HG03103 (cell line): ENCODE measurements around the gene SOX13.

ENCODE experiments used
- ATAC-seq: cut with Tn5 transposase; IDR thresholded peaks from one replicate; pipeline ENCODE4 v1.9.1; 2021; ENCODE audit warnings: low read depth; ENCODE audit not compliant: unreplicated experiment

SOX13 gene

DNA sequence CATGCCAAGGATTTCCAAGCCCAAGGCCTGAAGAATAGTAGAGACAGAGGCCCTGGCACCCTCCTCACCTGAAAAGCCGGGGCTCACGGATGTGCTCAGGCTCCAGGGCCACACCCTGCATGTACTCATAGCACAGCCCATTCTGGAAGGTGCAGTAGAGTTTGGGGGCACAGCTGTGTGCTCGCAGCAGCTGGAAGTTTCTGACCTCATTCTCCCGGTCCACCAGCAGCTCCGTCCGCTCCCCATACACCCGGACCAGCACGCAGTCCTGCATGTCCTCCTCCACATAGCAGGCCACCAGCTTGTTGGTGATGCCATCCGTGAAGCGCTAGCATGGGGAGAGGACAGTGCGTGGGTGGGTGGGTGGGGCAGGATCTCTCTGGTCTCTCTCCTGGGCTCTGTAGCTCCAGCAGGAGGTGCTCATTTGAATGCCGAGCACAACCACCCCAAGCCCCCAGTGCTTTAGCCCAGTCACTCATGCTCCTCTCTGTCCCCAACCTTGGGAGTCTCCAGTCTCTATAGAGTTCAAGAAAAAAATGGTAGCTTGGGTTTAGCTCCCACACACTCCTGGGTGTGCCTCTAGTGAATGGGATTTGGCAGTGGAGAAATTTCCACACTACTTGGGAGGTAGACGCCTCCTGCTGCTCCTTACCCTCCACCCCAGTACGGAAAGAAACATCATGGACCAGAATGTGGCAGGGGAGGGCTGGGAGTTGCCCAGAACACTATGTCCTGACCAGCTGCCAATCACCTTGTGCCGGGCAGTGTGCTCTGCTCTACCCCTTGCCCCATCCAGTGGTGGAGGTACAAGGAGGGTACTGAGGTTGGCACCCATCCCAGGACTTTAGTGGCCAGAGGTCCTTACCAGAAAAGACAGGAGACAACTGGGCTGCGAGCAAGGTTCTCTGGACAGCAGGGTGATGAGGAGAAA, 77.0 kb downstream of the SOX13 start:
- ATAC-seq: no peak

DNA sequence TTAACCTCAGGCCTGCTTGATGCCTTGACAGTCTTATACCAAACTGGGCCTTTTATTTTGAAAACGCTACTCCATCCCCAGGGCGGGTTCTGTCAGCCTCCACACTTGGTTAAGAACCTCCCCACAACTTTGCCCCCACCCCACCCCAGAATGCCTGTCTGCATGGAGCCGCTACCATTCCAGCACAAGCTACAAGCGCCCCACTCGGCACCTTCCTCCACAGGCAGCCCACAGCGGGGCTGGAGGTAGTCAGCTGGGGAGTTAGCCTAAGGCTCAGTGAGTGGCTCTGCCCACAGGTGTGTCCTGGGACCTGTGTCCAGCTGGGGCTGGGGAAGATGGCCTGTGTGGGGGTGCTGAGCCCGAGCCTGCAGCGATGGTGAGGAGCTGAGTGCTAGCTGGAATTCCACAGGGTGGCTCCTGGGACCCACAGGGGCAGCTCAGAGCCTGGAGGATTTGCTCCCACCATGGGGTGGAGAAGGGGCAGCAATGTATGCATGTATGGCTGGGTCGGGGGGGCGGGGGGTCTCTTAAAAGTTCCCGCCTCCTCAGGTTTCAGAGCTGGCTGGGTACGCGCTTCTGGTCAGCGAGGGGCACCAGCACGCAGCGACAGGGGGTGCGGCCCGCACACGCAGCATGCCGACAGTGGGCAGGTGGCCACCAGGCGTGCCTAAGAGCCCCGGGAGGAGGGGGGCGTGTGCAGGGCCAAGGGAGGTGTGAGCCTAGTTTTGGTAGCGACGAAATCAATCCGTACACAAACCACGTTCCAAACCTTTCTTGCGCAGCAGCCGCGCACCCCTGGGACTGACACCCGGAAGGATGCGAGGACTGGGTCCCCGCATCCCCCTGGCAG, 78.0 kb downstream of the SOX13 start:
- ATAC-seq: no peak

DNA sequence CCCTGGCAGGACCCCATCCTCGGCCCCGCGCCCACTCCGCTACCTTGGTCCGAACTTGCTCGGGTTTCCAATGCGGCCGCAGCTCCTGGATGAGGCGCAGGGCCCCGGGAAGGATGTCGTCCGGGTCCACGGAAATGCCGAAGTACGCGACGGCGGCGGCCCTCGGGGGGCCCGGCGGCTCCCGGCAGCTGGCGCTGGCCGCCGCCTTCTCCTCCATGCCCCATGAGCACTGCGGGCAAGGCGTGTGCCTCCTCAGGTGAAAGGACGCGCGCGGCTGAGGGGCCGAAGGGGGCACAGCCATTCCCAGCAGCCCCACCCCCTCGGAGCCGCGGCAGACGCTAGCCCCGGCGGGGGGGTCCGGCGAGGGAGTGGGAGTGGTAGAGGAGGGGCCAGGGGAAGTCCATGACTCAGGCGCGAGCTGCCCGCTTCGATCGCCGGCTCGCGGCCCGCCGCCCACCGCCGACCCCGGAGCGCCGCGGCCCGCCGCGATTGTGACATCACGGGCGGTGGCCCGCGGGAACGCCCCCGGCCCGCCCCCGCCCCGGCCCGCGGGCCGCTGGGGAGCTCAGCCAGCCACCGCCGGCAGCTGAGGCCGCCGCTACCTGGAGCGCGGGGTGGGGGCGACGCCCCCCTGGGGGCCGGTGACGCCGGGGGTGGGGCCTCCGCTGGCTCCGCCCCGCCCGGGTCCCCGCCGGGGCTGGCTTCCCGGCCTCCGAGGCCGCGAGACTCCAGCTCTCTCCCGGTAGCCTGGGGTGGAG, 78.8 kb downstream of the SOX13 start, which contains the start of gene ETNK2:
ETNK2 (minus strand) TSS at position 493 of the 758 bp plus-strand sequence; CDS start at position 301, 192 bp downstream.
- ATAC-seq: no peak

DNA sequence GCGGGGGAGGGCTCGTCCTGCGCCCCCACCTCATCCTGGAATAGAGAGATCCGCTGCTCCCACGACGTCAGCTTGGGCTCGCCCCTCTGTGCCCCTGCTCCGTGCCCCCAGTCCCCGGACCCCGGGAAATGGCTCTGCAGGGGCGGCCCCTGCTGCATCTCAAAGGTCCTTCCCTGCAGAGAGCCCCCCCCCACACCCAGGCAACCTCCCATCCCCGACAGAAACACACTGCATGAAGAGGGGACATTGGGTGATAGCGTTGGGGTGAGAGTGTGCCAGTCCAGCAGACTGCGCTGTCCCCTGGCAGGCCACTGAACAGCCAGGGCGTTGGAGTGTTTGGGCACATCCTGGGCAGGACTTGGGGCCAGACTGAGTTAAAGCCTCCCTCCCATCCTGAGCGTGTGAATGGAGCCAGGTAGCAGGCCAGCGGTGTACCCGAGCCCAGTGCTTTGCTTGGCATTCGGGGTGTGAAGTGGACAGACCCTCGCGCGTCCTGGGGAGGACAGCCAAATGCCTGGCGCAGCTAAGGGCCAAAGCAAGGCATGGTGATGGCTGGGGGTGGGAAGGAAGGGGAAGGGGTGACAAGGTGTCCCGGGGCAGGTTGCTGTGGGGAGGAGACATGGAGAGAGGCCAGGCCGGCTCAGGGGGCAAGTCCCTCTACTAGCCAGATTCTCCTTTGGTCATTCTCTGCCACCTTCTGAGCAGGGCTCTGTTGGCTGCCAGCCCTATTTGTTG, 79.6 kb downstream of the SOX13 start:
- no peak for ATAC-seq

DNA sequence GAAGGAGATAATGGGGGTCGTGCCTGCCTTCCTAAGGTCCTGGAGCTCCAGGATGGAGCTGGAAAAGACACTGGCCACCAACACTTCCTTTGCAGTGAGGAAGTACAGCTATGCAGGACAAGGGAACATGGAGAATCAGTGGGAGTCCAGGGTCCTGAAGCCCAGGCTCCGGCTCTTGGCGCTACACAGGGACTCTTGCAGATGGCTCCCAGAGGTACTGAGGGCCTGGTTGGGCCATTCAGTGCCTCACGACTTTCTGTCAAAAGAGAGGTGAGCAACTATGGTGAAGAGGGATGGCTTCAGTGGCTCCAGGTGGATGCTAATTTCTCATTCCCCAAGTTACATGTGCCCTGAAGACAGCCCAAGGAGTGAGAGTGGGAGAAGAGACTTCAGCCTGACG, 80.8 kb downstream of the SOX13 start:
- no peak for ATAC-seq

DNA sequence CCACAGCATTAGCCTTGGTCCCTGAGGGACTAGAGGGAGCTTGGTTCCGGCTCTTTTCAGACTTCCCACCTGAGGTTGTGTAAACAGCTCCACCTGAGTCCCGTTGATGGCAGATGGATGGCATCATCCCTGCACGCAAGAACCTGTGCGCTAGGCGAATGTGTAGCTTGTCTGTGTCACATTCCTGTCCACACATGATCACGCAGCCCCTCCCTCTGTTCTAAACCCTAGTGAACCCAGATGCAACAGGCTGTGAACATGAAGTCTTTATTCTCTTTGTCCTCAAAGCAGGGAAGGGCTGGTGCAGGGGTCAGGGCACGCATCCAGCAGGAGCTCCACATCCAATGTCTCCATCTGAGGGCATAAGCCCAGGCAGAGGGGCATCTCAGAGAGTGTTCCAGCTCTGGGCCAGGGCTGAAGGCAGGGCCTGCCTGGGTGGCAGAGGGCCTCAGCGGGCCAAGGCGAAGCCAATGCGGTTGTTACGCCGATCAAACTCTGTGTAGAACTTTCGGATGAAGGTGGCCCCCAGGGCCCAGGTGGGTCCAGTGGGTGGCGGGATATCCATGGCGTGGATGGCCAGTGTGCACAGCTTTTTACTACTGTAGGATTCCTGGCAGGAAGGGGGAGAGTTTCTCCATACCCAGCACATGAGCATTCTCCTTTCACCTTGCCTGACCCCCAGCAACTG, 81.8 kb downstream of the SOX13 start:
- no peak for ATAC-seq

DNA sequence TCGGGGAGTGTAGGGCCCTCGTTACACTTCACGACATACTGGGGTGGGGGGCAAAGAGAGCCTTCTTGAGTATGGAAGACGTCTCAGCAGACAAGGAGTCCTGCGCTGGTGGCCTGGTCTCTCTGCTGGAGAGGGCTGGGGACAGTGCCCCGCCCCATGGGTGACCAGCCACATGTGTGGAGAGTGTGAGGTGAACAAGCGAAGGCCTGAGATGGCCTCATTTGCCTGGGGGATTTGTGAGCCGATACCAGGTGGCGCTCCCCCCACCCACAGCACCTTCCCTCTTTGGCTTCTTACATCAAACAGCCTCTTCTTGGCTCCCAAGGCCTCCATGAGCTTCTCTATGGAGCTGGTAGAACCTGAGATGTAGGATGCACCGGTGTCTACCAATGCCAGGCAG, 83.0 kb downstream of the SOX13 start:
- ATAC-seq: no peak

DNA sequence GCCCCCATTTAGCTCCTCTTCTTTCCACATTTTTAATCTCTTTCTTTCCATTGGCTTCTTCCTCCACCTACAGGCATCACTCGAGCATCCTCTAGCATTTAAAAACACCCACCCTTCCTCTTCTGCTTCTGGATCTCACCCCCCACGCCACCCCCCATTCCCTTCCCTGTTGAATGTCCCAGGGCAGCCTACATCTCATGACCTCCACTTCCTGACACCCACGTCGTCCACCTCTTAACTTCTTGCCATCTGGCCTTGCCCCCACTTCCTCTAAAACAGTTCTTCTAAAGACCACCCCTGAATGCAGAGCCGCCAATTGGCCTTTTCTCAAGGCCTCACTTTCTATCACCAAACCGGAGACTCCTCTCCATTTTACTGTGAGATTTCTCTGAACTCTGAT, 85.0 kb downstream of the SOX13 start:
- ATAC-seq: no peak

DNA sequence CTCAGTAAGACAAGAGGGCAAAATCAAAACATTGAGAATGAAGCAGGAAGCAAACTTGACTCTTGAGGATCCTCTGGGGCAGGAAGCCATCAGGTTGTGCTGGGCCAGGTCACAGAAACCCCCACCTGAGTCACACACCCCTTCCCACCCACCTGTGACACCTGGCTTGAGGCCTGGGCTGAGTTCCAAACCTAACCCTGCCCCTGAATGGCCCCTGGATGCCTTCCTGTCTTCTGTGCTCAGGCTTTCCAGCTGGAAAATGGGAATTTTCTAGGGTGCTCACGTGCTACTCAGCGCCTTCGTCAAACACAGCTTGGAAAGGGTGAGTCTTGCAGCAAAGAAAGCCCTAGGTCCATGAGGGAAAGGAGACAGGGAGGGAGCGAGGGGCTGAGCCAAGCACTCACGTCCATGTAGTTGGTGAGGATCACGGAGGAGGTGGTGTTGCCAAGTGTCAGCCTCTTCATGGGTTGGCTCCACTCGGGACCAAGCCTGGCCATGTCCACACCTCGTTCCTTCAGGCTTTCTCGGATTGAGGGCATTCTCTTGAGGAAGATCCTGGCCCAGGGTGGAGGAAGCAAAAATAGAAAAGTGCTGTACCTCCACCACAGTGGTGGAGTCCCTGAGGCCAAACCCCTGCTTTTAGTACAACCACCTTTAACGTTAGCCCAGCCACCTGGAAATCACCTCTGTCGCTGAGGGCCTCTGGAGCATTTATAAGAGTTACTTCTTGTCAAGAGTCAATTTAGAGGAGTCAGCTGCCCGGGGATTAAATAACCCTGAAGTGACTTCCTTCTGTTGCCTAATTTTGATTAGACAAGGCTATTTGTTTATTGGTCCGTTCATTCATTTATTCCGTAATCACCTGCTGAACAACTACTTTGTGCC, 88.9 kb downstream of the SOX13 start:
- no peak for ATAC-seq

DNA sequence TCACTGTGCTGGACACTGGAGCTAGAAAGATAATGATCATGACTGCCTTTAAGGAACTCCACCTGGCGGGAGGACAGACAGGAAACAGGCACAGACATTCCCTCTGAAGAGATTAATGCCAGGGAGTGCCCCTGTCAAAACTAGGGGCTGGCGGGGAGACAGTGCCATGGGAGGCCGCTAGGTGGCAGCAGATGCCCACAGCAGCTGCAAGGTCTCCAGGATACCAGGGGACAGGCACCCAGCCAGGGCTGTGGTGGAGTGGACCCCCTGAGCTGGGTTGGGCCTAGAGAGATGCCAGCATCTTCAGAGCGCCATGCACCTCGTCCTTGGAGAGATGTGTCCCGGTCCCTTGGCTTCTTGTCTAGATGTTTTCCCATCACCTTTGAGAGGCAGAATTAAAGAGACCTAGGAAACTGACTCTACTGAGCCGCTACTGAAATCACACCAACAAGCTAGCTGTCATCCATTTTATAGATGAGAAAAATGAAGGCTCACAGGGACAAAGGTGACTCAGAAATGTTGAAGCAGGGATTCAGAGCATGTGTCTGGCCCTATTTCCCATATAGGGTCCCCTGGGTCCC, 89.7 kb downstream of the SOX13 start:
- peak; percentile 60 for ATAC-seq

DNA sequence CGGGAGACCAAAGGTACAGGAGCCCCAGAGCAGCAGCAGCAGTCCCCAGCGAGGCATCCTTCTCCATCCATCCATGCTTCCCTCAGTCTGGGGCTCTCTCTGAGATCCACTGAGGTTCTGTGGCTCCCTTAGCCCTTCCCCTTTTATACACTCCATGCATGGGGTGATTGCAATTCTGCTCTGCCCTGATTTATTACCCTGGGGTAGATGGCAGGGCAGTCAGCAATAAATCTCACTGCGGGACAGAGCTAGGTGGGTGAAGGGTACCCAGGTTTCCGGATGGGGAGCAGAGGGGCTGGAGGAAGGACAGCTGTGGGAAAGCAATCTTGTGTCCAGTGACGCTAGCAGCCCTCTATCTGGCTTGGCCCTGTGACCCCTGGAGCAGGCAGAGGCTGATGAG, 93.3 kb downstream of the SOX13 start, which contains the start of gene REN:
REN (minus strand) TSS at position 119 of the 400 bp plus-strand sequence; CDS start at position 75, 44 bp downstream.
- ATAC-seq: no peak

DNA sequence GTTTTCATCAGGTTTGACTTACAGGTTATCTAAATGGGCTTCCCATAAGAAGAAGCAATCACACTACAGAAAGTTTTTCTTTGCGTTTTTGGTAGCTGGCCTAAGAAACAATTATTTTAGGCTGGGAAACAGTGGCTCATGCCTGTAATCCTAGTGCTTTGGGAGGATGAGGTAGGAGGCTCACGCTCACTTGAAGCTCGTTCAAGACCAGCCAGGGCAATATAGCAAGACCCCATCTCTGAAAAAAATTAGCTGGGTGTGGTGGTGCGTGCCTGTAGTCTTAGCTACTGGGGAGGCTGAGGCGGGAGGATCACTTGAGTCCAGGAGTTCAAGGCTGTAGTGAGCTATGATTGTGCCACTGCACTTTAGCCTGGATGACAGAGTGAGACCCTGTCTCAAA, 94.8 kb downstream of the SOX13 start:
- ATAC-seq: no peak

DNA sequence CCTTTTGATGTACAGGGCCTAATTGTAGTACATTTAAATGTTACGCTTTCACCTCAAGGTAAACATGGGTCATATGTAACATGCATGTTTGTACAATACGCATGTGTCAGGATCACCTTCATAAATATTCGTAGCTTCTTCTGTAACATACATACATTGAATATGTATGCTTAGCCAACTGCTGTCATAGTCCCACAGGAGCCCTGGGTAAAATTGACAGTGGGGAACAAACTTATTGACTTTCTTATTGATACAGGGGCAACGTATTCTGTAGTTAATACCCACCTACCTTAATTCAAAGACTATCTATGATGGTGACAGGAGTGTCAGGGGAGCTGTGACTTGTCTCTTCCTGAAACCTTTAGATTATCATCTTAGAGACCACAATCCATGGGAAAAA, 96.9 kb downstream of the SOX13 start:
- no peak for ATAC-seq

DNA sequence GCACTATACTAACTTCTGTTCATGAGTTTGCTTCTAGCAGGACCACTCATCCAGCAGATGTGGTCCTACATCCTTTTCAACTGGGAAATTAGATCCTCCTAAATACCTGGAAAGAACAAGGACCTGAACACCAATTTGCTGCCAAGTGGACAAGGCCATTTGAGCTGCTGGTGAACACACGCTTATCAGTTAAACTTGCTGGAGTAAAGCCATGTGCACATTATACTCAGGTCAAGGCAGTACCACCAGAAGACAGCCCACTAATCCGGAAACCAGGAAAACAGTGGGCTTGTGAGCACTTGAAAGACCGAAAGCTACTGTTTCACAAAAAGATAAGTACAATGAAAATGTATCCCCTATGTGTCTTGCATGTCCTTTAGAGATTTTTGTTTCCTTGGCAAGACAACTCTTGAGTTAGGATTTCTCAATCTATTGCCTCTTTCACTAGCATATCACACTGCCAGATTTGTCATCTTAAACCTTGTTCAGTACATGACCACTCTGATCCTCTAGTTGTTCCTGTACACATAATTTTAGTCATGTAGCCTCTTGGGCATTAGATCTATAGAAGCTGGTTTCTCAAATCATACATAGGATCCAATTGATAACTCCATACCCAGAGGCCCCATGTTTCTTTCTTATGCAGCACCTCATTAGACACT, 97.7 kb downstream of the SOX13 start:
- no peak for ATAC-seq

DNA sequence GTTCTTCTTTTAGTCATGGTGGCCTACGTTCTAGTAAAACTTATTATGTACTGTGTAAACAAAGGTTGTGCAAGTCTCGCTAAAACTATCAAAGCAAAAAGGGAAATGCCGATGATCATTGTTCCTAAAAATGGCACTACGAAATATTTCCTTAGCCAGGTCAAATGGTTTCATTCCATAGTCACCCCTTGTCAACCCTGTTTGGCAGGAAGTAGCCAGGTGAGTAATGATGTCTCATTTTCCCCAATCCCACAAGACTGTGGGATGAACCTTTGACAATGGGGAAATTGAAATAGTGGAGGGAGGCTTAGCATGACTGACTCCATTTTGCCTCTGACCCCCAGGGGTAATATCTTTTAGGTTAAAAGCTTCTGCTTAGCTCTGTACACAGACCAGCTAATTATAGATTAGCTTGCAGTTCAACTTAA, 98.8 kb downstream of the SOX13 start:
- ATAC-seq: no peak

DNA sequence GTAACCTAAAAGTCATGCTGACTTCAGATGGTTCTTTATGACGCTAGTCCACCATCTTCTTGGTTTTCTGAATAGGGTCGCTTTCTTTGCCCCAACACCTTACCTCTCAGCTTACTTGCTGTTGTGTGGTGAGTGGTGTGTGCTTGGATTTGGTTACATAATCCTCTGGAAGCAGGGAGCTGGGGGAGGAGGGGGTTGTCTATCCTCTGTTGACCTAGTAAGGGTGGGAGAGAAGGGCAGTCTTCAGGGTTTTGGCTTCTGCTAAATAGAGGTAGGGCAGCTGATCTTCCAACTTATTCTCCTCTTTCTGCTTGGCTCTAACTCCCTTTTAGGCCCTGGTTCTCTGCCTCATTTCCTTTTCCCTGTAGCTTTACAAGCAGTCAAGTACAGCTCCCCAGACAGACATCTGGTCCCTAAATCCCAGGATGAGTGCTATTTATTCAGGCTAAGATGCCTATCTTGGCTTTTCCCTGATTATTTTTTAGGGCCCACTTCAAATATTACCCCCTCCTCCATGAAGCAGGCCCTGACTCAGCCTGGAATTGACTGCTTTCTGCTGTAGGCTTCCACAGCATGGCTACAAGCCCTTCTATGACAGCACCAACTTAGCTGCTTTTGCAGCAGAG, 99.6 kb downstream of the SOX13 start:
- ATAC-seq: no peak

DNA sequence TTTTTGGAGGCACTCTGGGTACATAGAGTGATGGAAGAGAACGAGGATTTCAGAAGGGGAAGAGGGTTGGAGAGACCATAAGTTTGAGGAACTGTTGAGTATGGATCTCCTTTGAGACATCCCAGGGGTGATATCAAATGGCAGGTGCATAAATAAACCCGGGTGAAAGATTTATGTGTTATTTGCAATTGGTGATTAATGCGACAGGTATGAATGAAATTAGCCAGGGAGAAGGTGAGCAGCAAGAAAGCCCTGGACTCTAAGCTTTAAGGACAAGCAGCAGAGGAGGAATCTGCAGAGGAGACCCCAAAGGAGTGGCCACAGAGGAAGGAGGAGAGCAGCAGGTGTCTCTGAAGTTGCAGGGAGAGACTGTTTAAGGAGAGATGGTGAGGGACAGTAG, 102.0 kb downstream of the SOX13 start:
- no peak for ATAC-seq
